Calu3 (cell line): Measurements from ENCODE around the gene FOXN3. TPM values are rescaled to one million over a fixed set of nuclear protein-coding genes. Genes with fewer than 3 reads are reported as not detected.

ENCODE experiments used
- BruUV-seq: library from RNA; stranded (reverse); fragments of 400-500 nt; replicated peaks from 2 replicates; lab custom pipeline; 2021; lab: Mats Ljungman, UMichigan
- CTCF ChIA-PET: fragments of 300-600 bp; sonication (Branson Sonifier 250); formaldehyde crosslinking; loops from one replicate; lab custom pipeline; 2022; ENCODE audit warnings: antibody characterized with exemption; lab: Charles Lee
- DNase-seq: peaks from one replicate; pipeline ENCODE4 v3.0.0; 2022
- H3K27ac Mint-ChIP-seq: one replicate; pipeline ENCODE4 v1.8.0; 2022; ENCODE audit warnings: mixed read lengths; ENCODE audit not compliant: unreplicated experiment
- H3K27me3 Mint-ChIP-seq: one replicate; pipeline ENCODE4 v1.8.0; 2022; ENCODE audit warnings: mixed read lengths; ENCODE audit not compliant: unreplicated experiment
- H3K36me3 Mint-ChIP-seq: one replicate; pipeline ENCODE4 v1.8.0; 2022; ENCODE audit warnings: mild to moderate bottlenecking, moderate library complexity, mixed read lengths; ENCODE audit not compliant: insufficient read depth, unreplicated experiment
- H3K4me1 Mint-ChIP-seq: one replicate; pipeline ENCODE4 v1.8.0; 2022; ENCODE audit warnings: mild to moderate bottlenecking, low read depth, mixed read lengths; ENCODE audit not compliant: unreplicated experiment
- H3K4me3 Mint-ChIP-seq: one replicate; pipeline ENCODE4 v1.8.0; 2022; ENCODE audit warnings: mild to moderate bottlenecking, low read depth, moderate library complexity, mixed read lengths; ENCODE audit not compliant: unreplicated experiment
- H3K9me3 Mint-ChIP-seq: one replicate; pipeline ENCODE4 v1.8.0; 2022; ENCODE audit warnings: low read depth, mixed read lengths; ENCODE audit not compliant: unreplicated experiment
- CTCF ChIP-seq: fragments of 200-600 bp; IDR thresholded peaks from one replicate; pipeline ENCODE4 v1.8.0; 2022; ENCODE audit warnings: antibody characterized with exemption; ENCODE audit not compliant: unreplicated experiment
- intact Hi-C: fragments of 100-400 bp; cut with micrococcal nuclease; formaldehyde crosslinking; loops from one replicate; pipeline ENCODE4 v1.10.0; 2022; ENCODE audit not compliant: unreplicated experiment
- total RNA-seq: library from RNA; stranded (reverse); gene quantifications from 2 replicates; pipeline ENCODE4 v1.2.3, GENCODE V29; 2022

The FOXN3 gene
- total RNA-seq, 1 experiment from 2014 or later = 11.8 TPM

GRCh38 chr14:89179891-89180404 lies 237.1 kb downstream of the FOXN3 start:
- no peaks in the 10 kb centered on the region for H3K27me3 Mint-ChIP-seq
- CTCF ChIA-PET = no interaction called here
- no peaks in the 10 kb centered on the region for H3K9me3 Mint-ChIP-seq
- intact Hi-C loops = loop anchor here (5.0 kb wide), 1 partner anchor 138 kb away; no protein-coding TSS in a partner anchor
- no TSS peak for BruUV-seq
- TF ChIP-seq CTCF = no peak
- no peak overlapping the region for H3K4me3 Mint-ChIP-seq
- H3K4me1 Mint-ChIP-seq = no peaks in the 10 kb centered on the region
- H3K36me3 Mint-ChIP-seq = no peaks in the 10 kb centered on the region
- no peak overlapping the region for H3K27ac Mint-ChIP-seq
- no peak for DNase-seq

- no peaks in the 10 kb centered on the region for H3K4me1 Mint-ChIP-seq
- intact Hi-C loops = loop anchor here (5.0 kb wide), 1 partner anchor 137 kb away; no protein-coding TSS in a partner anchor
- no peak for TF ChIP-seq CTCF
- H3K9me3 Mint-ChIP-seq = no peaks in the 10 kb centered on the region
- H3K4me3 Mint-ChIP-seq = no peak overlapping the region
- no peak overlapping the region for H3K27ac Mint-ChIP-seq
- CTCF ChIA-PET = no interaction called here
- H3K36me3 Mint-ChIP-seq = no peaks in the 10 kb centered on the region
- no peaks in the 10 kb centered on the region for H3K27me3 Mint-ChIP-seq
- DNase-seq = no peak
- no TSS peak for BruUV-seq
Measured at GRCh38 chr14:89178800-89179535, 238.1 kb downstream of the FOXN3 start.

- TF ChIP-seq CTCF = no peak
- Mint-ChIP-seq H3K36me3 (no peaks in the 10 kb centered on the region), H3K9me3 (no peaks in the 10 kb centered on the region), H3K4me1 (no peaks in the 10 kb centered on the region), H3K27ac (no peak overlapping the region), H3K4me3 (no peak overlapping the region), H3K27me3 (no peaks in the 10 kb centered on the region)
- CTCF ChIA-PET = no interaction called here
- intact Hi-C loops = loop anchor here (5.0 kb wide), 1 partner anchor 136 kb away; no protein-coding TSS in a partner anchor
- BruUV-seq = no TSS peak
- DNase-seq = no peak
Measured at GRCh38 chr14:89178376-89178775, 238.7 kb downstream of the FOXN3 start.

- H3K27me3 Mint-ChIP-seq = no peaks in the 10 kb centered on the region
- intact Hi-C loops = loop anchor here (5.0 kb wide), 1 partner anchor 134 kb away; no protein-coding TSS in a partner anchor
- no peak overlapping the region for H3K4me3 Mint-ChIP-seq
- H3K9me3 Mint-ChIP-seq = no peaks in the 10 kb centered on the region
- BruUV-seq = no TSS peak
- no peaks in the 10 kb centered on the region for H3K36me3 Mint-ChIP-seq
- no peaks in the 10 kb centered on the region for H3K4me1 Mint-ChIP-seq
- DNase-seq = no peak
- CTCF ChIA-PET = interaction anchor here (0.7 kb wide), 1 partner anchor 239 kb away, joined by 7 read pairs; no protein-coding TSS in a partner anchor
- TF ChIP-seq CTCF = no peak
- H3K27ac Mint-ChIP-seq = no peak overlapping the region
Measured at GRCh38 chr14:89175881-89176799, 240.9 kb downstream of the FOXN3 start.
